Dermis blood vessel endothelial cell (primary cell): Measurements from ENCODE around the gene EPHA4. TPM values are rescaled to one million over a fixed set of nuclear protein-coding genes. Genes with fewer than 3 reads are reported as not detected.

Experiments used
- DNase-seq: peaks from one replicate; pipeline ENCODE4 v3.0.0; 2010
- total RNA-seq: library from RNA; depleted of rRNA; stranded (reverse); fragments of >200 nt; gene quantifications from 2 replicates; pipeline ENCODE4 v1.2.3, GENCODE V29; 2014

EPHA4 gene
- total RNA-seq, 1 donor from 2014 or later = 21.1 TPM

DNA sequence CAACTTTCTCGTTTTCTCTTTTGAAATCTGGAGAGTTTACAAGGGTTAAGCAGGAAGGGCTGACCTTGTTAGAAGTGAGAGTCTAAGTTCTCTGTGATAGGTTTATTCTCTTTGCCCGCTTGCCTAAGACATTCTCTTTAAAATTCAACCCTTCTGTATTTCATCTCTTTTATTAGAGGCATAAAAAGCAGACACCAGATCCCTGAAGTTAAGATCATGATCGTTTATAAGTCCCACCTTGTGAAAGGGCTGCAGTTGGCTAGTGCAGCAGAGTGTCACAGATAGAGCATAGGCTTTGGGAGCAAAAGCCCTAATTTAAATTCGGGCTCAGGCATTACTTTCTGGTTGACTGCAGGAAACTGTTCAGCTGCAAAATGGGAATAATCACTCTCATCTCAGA, 181.2 kb downstream of the EPHA4 start:
- DNase-seq = no peak

DNA sequence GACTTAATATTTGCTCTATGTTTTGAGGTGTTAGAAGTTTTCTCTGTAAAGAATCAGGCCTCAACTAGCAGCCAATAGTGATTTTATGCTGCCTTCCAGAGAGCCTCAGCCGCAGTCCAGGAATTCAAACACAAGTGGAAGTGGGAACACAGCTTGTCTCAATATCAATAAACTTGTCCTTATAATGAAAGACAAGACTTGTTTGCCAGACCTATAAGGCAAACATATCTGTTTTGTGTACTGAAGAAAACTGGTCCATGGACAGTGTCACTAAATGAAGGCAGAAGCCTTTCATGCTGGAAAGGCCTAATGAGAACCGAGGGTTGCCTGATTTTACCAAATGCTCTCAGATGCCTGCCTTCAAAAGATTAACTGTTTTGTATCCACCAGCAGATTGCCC, 182.2 kb downstream of the EPHA4 start:
- no peak for DNase-seq

DNA sequence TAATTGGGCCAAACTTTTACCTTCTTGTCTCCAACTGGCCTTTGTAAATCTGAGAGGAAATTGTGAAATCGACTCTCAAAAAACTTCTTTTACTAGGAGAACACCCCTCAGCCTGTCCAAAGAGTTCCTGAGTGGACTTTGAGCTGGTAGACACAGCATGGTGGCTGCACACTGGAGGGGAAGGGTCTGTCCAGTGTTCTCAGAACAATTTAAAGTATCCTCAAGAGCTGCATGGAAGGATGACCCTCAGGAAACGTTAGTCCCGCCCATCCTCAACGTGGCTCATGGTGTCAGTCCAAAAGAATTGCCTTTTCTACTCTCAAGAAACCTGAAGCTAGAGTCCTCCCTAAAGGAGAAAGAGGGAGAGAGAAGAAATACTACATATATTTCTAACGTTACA, 182.7 kb downstream of the EPHA4 start:
- DNase-seq = no peak

DNA sequence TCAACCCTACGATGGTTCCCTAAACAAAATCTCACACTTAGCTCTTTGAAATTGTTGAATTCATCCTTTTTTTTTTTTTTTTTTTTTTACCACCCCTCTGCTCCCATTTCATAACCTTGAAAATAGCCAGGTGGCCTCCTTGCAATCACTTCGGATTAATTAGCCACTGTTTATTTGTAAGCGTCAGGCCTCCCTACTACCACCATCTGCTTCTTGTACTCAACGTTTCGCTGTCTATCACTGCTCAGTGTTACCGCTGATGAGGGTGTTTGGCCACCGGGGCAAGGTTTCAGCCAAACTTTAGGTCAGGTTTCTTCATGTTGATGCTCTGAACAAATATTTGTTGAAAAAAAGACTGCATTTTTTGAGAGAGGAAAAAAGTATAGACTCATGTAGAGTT, 183.2 kb downstream of the EPHA4 start:
- no peak for DNase-seq

DNA sequence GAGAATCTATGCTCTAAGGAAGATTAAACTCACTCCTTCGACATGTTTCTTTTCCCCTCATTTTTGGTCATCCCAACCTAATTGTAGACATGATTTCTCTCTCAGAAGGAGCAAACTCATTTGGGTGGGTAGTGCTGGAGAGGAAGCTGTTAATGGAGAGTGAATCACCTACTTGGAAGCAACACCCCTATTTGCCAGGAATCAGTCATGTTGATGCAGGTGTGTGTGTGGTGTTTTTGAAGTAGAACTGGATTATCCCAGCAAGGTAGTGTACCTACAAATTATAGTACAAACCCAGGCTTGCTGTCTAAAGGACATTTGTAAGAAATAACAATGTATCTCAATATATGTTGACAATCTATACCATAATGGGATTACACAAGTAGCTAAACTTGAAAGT, 186.4 kb downstream of the EPHA4 start:
- DNase-seq = no peak

DNA sequence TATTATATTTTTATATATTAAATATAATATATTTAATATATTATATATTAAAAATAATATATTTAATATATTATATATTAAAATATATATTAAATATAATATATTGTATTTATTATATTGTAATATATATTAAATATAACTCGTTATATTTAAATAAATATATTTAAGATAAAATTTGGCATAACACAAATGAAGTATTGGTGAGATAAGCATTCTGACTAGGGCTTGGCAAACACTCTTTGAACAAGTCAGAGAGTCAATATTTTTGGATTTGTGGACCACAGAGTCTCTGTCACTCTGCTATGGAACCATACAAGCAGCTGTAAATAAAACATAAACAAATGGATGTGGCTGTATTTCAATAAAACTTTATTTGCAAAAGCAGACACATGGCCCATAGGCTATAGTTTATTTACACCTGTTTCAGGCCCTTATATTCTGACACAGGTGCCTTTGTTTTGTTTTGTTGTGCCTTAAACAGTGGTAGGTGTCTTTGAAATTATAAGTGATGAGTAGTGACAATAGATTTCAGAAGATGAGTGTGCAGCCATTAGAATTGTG, 190.1 kb downstream of the EPHA4 start:
- DNase-seq = no peak

DNA sequence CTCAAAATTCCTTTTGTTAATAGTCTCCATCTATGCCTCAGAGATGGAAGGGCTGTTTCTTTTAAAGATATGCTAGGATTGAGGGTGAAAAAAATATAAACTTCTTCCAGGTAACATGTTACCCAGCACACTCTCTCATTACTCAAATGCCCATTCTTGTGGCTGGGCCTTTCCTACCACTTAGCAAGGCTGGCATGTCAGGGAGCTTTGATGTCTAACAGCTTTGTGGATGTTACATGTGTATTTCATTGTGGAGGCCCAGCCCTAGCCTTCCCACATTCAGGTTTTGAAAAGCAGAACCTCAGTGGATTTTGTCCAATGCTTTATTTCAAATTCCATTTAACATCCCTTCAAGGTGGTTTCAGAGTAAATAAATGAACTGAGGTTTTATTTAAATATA, 191.4 kb downstream of the EPHA4 start:
- DNase-seq = no peak

DNA sequence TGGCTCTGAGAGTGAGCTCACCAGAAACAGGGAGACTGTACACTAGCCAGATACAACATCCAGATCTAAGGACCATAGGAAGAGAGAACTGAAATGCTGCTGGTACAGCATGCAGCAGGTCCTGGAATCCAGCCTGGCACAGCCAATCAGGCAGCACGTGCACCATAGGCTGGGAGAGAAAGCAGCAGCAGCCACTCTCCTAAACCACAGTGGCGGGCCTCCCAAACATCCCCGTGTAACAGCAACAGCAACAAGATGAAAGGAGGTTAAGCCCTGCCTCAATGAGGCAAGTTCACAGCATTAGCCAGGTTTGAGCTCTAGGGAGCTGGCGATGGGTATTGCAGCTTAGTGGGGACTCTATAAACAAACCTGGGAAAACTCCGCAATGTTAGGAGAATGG, 192.0 kb downstream of the EPHA4 start:
- DNase-seq = no peak

DNA sequence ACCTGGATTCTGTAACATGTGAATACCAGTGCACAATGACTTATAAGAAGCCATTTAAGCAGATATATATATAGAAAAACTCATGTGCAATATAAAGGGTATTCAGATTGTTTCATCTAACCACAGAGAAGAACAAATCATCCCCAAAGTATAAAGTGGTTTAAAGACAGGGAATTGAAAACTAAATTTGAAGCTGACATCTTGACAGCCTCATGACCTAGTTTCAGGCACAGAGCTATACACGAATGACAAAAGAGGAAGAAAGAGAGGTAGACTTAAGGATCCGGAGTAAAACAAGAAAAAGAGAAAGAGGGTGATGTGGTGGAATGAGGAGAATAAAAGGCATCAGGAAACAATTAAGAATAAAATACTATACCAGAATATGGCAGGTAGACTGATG, 194.5 kb downstream of the EPHA4 start:
- DNase-seq = no peak

DNA sequence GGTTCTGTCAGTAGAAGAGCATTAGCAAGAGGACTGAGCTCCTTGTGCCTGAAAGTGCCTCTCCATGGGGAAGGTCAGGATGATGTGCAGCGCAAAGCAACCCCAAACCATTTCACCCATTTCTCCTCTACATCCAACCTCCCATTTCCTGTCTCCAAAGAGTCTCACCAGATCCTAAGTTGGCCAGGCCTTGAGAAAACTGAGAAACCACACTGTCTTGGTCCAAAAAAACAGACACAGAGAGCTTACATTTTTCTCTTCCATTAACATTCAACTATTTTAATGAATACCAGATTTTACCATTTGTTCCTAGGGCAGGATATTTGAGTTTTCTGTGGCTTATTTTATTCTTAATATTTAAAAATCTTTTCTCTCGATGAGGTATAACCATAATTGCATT, 195.0 kb downstream of the EPHA4 start:
- no peak for DNase-seq

DNA sequence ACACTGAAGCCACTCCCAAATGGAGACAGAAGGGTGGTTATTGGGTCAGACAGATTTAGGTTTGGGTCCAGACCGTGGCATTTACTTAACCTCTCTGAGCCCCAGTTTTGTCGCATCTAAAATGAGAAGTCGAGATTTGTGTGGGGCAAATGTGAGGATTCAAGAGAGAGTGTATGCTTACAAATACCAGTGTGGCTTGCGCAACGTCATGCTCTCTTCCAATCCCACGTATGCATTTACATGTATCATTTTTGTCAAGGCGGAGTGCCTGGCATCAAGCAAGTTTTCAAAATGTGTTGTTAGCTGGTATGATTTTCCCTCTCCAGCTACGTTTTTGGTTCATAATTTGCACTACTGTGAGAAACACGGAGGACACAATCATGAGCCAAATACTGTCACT, 197.9 kb downstream of the EPHA4 start:
- no peak for DNase-seq

DNA sequence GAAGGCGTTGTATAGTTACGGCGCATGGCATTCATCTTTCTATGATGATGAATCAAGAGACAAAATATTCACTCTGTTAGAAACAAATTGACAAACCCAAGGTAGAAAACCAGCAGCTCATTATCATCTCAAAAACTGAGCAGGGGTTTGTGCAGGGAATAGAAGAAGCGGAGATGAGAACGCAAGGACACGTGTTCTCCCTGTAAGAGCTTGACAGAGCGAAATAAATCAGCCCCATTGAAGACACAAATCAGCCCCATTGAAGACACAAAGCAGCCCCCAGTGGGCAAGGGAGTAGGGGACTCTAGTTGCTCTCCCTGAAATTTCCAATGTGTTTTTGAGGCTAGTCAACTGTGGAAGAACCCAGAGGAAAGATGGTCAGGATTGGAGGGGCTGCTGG, 199.2 kb downstream of the EPHA4 start:
- no peak for DNase-seq

DNA sequence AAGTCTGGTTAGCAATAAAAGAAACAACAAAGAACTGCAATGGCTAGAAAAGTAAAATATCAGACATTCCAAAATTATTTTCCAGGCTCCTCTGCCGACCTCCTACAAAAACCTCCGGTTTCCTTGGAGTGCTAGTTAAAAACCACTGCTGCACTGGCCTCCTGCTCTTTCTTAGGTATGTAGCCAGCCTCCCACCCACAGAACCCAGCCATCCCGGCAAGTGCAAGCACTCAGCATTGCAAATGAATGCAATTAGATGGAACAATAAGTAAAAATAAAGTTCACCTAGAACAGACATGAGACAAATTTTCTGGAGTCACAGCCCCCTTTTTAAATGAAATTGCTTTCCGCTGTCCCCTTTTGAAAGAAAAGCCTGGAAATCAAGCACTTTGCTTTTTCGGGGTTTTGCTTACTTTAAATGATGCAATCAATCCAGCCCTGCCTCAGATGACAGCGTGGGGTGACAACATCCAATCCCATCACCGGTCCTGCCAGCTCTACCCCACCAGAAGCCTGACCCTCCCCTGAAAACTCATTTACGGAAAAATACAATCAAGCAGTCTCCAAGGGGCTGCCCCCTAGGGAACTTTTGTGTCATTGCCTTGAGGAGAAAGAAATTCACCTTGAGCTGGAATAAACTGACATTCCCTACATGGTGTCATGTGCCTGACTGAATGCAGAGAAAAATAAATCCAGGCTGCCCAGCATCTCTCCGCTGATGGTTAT, 199.8 kb downstream of the EPHA4 start:
- DNase-seq = no peak

DNA sequence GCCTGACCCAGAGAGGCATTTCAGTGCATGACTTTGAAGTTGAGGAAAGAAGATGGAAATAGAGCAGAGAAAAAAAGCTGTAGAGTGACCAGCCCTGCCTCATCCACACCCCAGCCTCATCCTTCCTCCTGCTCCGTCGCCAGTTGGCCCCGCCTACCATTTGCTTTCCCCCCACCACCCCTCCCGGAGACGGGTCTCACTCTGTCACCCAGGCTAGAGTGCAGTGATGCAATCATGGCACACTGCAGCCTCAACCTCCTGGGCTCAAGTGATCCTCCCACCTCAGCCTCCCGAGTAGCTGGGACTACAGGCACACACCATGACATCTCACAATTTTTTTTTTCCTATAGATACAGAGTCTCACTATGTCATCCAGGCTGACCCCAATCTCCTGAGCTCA, 200.8 kb downstream of the EPHA4 start:
- no peak for DNase-seq

DNA sequence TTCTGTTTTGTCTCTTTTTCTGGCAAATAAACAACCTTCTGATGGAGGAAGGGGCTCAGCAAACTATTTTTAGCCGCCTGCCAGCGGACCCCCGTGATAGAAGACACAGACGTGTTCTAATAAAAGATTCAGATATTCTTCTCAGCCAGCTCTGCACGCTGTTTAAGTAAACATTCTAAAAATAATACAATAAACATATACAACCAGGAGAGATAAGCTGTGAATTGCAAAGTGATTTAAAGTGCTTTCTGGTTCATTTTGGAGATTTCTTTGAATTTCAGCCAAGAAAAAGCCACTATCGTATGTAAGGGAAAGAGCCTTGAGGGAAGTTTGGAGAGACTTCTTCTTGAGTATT, 201.3 kb downstream of the EPHA4 start:
- DNase-seq = no peak

DNA sequence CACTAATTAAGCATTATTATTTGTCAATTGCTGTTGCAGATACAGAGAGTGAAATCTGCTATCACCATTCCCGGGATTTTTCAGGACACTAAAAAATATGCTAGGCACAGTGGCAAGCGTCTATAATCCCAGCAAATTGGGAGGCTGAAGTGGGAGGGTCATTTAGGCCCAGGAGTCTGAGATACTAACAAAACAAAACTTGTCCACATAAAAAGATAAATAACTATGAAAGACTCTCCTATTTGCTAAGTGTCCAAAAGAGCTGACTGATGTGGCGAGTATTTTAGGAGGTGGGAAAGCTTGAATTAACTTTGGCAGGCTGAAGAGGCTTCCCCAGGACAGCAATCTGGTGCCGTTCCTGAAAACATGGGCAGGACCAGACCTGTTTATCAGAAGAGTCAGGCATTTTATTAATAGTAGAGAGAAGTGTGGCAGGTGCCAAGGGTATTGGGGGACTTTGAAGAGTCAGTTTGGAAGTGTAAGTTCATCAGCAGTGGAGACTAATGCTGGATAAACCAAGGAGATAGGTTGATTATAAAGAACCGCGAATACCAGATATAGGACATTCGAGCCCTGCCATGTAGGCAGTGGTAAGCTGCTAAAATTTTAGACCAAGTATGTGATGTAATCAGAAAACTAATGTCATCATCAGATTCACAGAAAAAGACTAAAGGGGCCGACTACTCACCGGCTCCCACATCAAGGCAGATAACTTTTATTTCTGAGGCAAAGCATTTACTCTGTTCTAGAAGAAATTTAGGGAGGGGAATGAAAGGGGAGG, 201.8 kb downstream of the EPHA4 start:
- no peak for DNase-seq
